ENCODE measurements around the gene C1QTNF12.

C1QTNF12 gene

DNA sequence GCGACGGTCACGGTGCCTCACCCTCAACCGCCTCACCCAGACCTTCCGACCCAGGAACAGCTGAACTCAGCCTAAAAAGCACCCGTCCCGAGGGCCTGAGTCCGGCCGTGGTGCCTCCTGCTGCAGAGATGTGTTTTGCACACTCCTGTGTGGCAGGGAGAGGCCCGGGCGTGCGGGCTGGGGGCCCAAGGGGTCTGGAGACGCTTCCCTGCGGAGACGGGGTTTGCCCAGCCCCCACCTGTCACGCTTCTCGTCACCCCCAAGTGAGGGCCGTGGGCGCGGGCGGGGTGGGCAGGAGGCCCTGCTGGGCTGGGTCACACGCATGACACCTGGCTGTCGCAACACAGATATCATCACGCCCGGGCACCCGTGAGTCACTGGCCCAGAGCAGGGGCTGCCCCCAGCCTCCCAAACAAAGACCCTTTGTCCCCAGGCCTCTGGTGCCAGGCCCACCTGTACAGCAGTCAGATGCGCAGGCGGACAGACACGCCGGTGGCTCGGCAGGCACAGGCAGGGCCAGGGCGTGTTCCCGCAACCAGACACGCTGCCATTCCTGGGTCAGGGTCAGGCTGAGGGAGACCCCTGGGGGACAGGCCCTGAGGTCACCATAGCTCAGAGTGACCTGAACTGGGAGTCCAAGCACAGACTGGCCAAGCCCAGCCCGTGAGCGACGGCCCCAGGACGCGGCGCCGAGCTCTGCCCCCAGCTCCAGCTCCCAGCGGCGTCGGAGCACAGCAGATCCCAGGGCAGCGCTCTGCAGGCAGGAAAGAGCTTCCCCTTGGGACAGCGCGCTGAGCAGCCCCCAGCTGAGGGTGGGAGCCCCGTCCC is 8.4 kb downstream of the C1QTNF12 start:
- in situ Hi-C loops (cut with MboI; ENCODE audit: low sequenced_read_pairs, unreplicated experiment): no loop called here
- no peak for DNase-seq (ENCODE audit: low spot score)
- TF ChIP-seq, protein P1, sequence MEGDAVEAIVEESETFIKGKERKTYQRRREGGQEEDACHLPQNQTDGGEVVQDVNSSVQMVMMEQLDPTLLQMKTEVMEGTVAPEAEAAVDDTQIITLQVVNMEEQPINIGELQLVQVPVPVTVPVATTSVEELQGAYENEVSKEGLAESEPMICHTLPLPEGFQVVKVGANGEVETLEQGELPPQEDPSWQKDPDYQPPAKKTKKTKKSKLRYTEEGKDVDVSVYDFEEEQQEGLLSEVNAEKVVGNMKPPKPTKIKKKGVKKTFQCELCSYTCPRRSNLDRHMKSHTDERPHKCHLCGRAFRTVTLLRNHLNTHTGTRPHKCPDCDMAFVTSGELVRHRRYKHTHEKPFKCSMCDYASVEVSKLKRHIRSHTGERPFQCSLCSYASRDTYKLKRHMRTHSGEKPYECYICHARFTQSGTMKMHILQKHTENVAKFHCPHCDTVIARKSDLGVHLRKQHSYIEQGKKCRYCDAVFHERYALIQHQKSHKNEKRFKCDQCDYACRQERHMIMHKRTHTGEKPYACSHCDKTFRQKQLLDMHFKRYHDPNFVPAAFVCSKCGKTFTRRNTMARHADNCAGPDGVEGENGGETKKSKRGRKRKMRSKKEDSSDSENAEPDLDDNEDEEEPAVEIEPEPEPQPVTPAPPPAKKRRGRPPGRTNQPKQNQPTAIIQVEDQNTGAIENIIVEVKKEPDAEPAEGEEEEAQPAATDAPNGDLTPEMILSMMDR (IDR thresholded peaks at IDR 0.05; ENCODE audit: borderline replicate concordance, control extremely low read depth, extremely low read depth, insufficient read depth, missing control alignments): no peak

DNA sequence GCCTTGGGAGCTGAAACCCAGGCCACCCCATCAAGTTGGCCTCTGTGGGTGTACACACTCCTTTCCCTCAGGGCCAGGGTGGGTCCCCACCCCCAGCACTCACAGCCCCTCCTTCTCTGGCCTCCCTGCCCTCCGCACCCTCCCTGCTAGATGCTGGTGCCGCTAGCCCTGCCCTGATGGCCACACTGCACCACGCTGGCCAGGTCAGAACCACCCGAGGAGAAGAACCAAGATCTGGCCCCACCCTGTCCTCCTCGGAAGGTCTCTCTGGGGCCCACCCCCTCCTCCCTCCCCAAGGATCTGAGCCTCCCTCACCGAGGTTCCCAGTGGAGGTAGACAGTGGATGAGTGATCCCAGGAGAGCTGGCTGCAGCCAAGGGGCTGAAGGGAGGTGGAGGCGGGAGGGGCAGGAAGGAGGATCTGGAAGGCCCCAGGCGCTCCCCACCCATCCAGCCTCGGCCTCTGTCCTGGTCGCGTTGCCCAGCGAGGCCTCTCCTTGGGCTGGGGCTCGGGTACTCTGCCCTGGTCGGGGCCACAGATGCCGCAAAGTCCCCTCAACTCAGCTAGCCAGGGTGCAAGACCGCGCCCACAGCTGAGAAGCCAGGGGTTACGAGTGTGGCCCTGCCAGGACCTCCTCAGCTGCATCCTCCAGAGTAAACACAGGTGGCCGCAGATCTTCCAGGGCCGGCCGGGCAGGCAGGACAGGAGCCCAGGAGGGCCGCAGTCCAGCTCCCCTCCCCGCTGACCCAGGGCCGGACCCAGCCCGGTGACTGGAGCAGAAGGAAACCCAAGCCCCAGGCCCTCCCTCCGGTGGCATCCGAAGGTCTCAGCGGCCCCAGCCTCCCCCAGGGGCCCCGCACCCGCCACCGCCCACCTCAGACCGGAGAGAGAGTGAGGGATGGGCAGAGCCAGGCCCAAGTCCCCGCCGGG is 9.3 kb downstream of the C1QTNF12 start:
- DNase-seq (ENCODE audit: low spot score): no peak
- in situ Hi-C loops (cut with MboI; ENCODE audit: low sequenced_read_pairs, unreplicated experiment): no loop called here
- TF ChIP-seq, protein P1 (IDR thresholded peaks at IDR 0.05; ENCODE audit: borderline replicate concordance, control extremely low read depth, extremely low read depth, insufficient read depth, missing control alignments): no peak

DNA sequence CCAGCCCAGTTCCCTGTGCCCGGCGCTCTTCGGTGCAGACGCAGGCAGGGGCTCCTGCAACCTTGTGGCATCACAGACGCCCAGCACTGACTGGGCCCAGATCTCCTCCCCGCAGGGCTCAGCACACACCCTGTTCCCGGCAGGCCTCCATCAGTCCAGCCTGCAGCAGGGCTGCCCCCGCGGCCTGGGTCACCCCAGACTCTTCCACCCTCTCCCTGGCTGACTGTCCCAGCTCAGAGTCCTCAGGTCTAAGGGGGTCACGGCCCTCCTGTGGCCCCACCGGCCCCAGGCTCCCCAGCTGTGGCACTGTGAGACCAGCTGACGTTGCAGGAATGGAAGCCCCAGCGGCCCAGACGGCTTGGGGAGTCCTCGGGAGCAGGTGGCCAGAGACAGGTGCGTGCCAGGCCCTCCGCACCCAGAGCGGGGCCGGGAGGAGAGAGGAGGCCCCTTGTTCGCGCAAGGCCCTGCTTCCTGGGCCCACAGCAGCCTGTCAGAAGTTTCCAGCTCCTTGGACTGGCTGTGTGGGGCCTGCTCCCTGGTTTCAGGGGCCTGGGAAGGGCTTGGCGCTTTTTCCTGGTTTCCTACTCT is 10.3 kb downstream of the C1QTNF12 start:
- in situ Hi-C loops (cut with MboI; ENCODE audit: low sequenced_read_pairs, unreplicated experiment): no loop called here
- TF ChIP-seq, protein P1 (IDR thresholded peaks at IDR 0.05; ENCODE audit: borderline replicate concordance, control extremely low read depth, extremely low read depth, insufficient read depth, missing control alignments): no peak
- DNase-seq (ENCODE audit: low spot score): no peak

DNA sequence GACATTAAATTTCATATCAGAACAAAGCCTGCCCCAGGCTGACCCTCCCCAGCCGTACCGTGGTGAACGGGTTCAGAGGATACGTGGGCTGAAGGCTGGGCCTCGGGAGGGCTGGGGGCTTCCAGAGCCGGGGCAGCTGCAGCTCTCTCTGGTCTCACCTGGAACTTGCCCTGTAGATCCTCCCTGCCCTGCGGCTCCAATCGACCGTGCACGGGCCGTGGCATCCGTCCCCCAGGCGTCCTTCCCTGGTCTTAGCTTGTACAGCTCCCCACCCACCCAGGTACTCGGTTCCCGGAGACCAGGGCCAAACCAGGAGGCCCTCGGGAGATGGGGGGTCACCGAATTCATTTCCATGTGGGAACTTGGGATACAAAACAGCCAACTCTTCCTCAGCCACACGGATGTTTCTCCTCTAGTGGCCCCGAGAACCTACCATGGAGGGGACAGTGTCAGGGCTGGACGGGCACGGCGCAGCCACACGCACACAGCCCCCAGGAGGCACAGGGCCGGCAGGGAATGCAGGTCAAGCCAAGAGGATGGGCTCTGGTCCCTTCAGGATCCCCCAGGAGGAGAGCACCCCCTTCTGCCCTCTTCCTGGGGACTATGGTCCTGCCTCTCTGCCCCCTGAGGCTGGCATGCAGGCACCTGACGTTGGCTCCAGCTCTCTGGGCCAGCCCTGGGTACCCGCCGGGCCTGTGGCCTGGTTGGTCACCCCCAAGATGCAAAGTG is 11.3 kb downstream of the C1QTNF12 start:
- TF ChIP-seq, protein P1 (IDR thresholded peaks at IDR 0.05; ENCODE audit: borderline replicate concordance, control extremely low read depth, extremely low read depth, insufficient read depth, missing control alignments): no peak
- DNase-seq (ENCODE audit: low spot score): no peak
- in situ Hi-C loops (cut with MboI; ENCODE audit: low sequenced_read_pairs, unreplicated experiment): no loop called here

DNA sequence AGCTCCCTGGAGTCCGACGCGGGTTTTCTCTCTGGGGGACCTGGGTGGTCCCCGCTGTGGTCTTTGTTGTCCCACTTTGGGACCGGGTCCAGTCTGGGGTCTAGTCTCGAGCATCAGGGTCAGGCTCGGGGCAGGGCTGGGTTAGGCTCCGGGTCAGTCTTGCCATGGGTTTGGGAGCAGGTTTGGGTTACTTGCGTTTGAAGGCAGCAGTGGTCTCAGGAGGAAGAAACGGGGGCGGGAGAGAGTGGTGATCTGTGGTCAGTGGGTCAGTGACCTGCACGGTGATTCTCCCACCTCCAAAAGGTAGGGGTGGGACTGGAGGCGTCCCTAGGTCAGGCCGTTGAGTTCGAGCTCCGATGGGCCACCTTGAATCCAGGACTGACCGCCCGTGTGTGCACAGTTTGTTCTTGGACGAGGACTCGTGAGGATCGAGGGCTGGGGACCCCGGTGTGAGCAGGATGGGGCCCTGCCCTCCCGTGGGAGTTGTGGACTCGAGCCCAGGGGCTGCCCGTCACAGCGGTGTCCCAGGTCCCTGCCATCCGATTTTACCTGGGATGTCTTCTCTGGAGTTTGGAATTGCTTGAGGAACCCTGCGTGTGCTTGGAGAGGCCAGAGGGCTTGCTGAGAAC is 12.2 kb downstream of the C1QTNF12 start:
- TF ChIP-seq, protein P1 (IDR thresholded peaks at IDR 0.05; ENCODE audit: borderline replicate concordance, control extremely low read depth, extremely low read depth, insufficient read depth, missing control alignments): no peak
- in situ Hi-C loops (cut with MboI; ENCODE audit: low sequenced_read_pairs, unreplicated experiment): no loop called here
- DNase-seq (ENCODE audit: low spot score): no peak

Measured in GM13976 (cell line).